ENCODE data around the gene DYNLT2. TPM values are rescaled to one million over a fixed set of nuclear protein-coding genes. Genes with fewer than 3 reads are reported as not detected.

DYNLT2 gene
- total and polyA plus RNA-seq, 2 of the 13 experiments (the other 11 are each of a cell fraction or from before 2014, with no cell fraction given) = 2.1 to 4.3 TPM

DNA sequence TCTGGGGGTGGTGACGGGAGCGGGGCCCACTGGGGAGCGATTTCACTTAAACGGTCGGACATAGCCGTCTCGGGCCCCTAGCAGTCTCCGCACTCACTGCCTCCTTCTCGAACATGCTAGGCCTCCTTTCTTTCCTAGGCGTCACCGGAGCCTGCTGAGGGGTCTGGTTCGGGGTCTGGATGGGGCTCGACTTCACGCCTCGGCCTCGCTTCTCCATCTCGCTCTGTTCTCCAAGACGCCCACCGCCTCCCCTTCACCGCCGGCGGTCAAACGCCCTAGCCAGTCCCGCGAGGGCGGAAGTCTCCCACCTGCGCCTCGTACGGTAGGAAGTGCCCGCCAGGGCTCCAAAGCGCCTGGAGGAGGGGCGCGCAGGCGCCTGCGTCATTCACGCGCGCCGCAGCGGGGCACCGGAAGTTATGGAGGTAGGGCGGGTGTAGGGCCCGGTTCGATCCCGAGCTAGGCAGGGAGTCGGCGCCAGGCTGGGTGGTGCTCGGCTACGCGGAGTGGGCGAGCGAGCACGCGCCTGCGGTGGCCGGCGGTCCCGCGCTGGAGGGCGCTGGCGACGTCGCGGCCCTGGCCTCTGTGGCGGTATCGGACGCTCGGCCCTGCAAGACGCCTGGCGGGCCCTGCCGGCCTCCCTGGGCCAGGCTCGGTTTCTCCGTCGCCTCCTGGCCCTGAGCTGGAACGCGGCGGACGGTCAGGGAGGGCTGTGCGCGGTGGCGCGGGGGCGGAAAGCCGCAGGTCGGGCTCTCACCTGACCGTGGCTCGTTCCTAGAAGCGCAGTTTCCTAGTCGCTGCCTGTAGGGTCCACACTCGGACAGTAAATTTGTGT is at the start of gene DYNLT2, which contains the start of gene ERMARD (continued):
- TF ChIP-seq, protein P1, sequence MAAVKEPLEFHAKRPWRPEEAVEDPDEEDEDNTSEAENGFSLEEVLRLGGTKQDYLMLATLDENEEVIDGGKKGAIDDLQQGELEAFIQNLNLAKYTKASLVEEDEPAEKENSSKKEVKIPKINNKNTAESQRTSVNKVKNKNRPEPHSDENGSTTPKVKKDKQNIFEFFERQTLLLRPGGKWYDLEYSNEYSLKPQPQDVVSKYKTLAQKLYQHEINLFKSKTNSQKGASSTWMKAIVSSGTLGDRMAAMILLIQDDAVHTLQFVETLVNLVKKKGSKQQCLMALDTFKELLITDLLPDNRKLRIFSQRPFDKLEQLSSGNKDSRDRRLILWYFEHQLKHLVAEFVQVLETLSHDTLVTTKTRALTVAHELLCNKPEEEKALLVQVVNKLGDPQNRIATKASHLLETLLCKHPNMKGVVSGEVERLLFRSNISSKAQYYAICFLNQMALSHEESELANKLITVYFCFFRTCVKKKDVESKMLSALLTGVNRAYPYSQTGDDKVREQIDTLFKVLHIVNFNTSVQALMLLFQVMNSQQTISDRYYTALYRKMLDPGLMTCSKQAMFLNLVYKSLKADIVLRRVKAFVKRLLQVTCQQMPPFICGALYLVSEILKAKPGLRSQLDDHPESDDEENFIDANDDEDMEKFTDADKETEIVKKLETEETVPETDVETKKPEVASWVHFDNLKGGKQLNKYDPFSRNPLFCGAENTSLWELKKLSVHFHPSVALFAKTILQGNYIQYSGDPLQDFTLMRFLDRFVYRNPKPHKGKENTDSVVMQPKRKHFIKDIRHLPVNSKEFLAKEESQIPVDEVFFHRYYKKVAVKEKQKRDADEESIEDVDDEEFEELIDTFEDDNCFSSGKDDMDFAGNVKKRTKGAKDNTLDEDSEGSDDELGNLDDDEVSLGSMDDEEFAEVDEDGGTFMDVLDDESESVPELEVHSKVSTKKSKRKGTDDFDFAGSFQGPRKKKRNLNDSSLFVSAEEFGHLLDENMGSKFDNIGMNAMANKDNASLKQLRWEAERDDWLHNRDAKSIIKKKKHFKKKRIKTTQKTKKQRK (IDR thresholded peaks at IDR 0.05; ENCODE audit: low read length) = no peak
- TF ChIP-seq ZSCAN25 (CRISPR knock-in tag; IDR thresholded peaks at IDR 0.05) (peak; percentile 93), XBP1 (CRISPR knock-in tag; IDR thresholded peaks at IDR 0.05) (no peak), ZNF576 (CRISPR knock-in tag; IDR thresholded peaks at IDR 0.05) (0 out of 2 replicates have a peak, but pooled peaks have one; percentile 40), ZNF121 (CRISPR knock-in tag; IDR thresholded peaks at IDR 0.05) (peak; percentile 73), ZNF33B (CRISPR knock-in tag; IDR thresholded peaks at IDR 0.05) (peak; percentile 95), ATAD3A (CRISPR knock-in tag; IDR thresholded peaks at IDR 0.05) (no peak; the same call in 1 of the 2 replicates), HMG20B (CRISPR knock-in tag; conservative IDR thresholded peaks at IDR 0.05) (peak; percentile 29; the same call in 1 of the 2 replicates), ZNF589 (CRISPR knock-in tag; conservative IDR thresholded peaks at IDR 0.05) (no peak; the same call in 1 of the 2 replicates), RAD51 (IDR thresholded peaks at IDR 0.05; ENCODE audit: borderline replicate concordance) (no peak), ZNF598 (CRISPR knock-in tag; IDR thresholded peaks at IDR 0.05; ENCODE audit: borderline replicate concordance) (peak; percentile 87; the same call in 1 of the 2 replicates), HMGXB4 (CRISPR knock-in tag; IDR thresholded peaks at IDR 0.05; ENCODE audit: borderline replicate concordance in 1 of 2, low read depth in 1 of 2) (peak; percentile 97 to 99), RORA (CRISPR knock-in tag; IDR thresholded peaks at IDR 0.05) (0 out of 2 replicates have a peak, but pooled peaks have one; percentile 36), ZBTB44 (CRISPR knock-in tag; IDR thresholded peaks at IDR 0.05) (peak; percentile 95), ZNF468 (CRISPR knock-in tag; IDR thresholded peaks at IDR 0.05) (peak; percentile 98), ZNF572 (CRISPR knock-in tag; IDR thresholded peaks at IDR 0.05) (0 out of 2 replicates have a peak, but pooled peaks have one; percentile 75), RFXANK (CRISPR knock-in tag; IDR thresholded peaks at IDR 0.05) (no peak), BRD4 (CRISPR knock-in tag; IDR thresholded peaks at IDR 0.05) (peak; percentile 88), ZNF841 (CRISPR knock-in tag; IDR thresholded peaks at IDR 0.05; ENCODE audit: borderline replicate concordance) (no peak), IRF1 (CRISPR knock-in tag; IDR thresholded peaks at IDR 0.05; ENCODE audit: low read depth) (peak; percentile 80; the same call in 1 of the 2 replicates), ZNF850 (CRISPR knock-in tag; conservative IDR thresholded peaks at IDR 0.05) (peak; percentile 50), GPN1 (CRISPR knock-in tag; IDR thresholded peaks at IDR 0.05; ENCODE audit: borderline replicate concordance) (no peak)

Measured in HepG2 (cell line).